HCT116 (cell line): ENCODE data around the gene PKHD1.

Source experiments
- EZH2 ChIP-seq: fragments of 200-600 bp; sonication (generic); IDR thresholded peaks from 2 replicates; pipeline ENCODE4 v1.6.1; 2017; ENCODE audit warnings: antibody characterized with exemption, mixed run types
- EZH2phosphoT487 ChIP-seq: fragments of 200-600 bp; IDR thresholded peaks from 2 replicates; pipeline ENCODE4 v1.6.1; 2018; ENCODE audit warnings: antibody characterized with exemption, borderline replicate concordance
- MAX ChIP-seq: IDR thresholded peaks from 2 replicates; pipeline ENCODE4 v1.6.1; 2012
- POLR2A ChIP-seq: IDR thresholded peaks from 2 replicates; pipeline ENCODE4 v1.7.0; 2011; ENCODE audit warnings: borderline replicate concordance; ENCODE audit not compliant: insufficient read depth, insufficient read length; ENCODE audit errors: extremely low read depth
- POLR2AphosphoS5 ChIP-seq: IDR thresholded peaks from 2 replicates; pipeline ENCODE4 v1.6.1; 2011; ENCODE audit warnings: mild to moderate bottlenecking, low read depth, low read length, moderate library complexity
- RAD21 ChIP-seq: IDR thresholded peaks from 2 replicates; pipeline ENCODE4 v1.6.1; 2012; ENCODE audit warnings: low read depth, mild to moderate bottlenecking
- REST ChIP-seq: IDR thresholded peaks from 2 replicates; pipeline ENCODE4 v1.6.1; 2012; ENCODE audit warnings: low read depth
- SP1 ChIP-seq: IDR thresholded peaks from 2 replicates; pipeline ENCODE4 v1.6.1; 2012; ENCODE audit warnings: low read depth
- SRF ChIP-seq: IDR thresholded peaks from 2 replicates; pipeline ENCODE4 v1.6.1; 2012; ENCODE audit warnings: low read depth
- TCF7L2 ChIP-seq: IDR thresholded peaks from 2 replicates; pipeline ENCODE4 v1.7.0; 2011; ENCODE audit warnings: borderline replicate concordance, inconsistent platforms; ENCODE audit not compliant: insufficient read depth, insufficient read length; ENCODE audit errors: extremely low read depth
- YY1 ChIP-seq: IDR thresholded peaks from 2 replicates; pipeline ENCODE4 v1.6.1; 2011; ENCODE audit warnings: low read length, low read depth, moderate library complexity, mild to moderate bottlenecking; ENCODE audit not compliant: insufficient replicate concordance; ENCODE audit errors: extremely low read depth
- ZBTB33 ChIP-seq: IDR thresholded peaks from 2 replicates; pipeline ENCODE4 v1.6.1; 2011; ENCODE audit warnings: mild to moderate bottlenecking, low read length, moderate library complexity; ENCODE audit not compliant: insufficient replicate concordance; ENCODE audit errors: extremely low read depth
- TF ChIP-seq, protein P1 (sequence below), 3 experiments: fragments of 200-600 bp in 1 of 3; sonication (generic) in 1 of 3; IDR thresholded peaks in 2 of 3; conservative IDR thresholded peaks in 1 of 3; 2 replicates each; pipeline ENCODE4 v1.5.1; 2012 to 2017; ENCODE audit warnings: low read depth in 2 of 3, low read length in 2 of 3, antibody characterized with exemption in 1 of 3, borderline replicate concordance in 1 of 3, control low read depth in 1 of 3, mild to moderate bottlenecking in 1 of 3, mixed read lengths in 1 of 3, mixed run types in 1 of 3, moderate library complexity in 1 of 3; ENCODE audit not compliant: insufficient read depth in 1 of 3

DNA sequence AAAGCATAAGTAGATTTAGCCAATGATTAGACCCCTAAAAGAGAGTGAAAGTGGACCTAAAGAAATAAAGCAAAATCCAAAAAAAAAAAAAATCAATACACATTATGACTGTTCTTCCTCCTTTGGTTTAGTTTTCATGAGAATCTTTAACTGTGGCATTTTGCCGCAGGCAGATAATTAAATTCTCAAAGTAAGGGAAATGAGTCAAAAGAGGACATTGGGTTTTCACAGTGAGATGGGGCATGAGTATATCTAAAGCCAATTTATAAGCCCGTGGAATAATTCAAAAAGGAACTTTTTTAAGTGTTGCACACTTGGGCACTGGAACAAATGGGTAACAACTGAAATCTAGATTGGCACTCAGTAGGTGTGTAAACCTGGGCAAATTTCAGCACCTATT lies 230.3 kb downstream of the PKHD1 start:
- no peak for TF ChIP-seq SRF
- TF ChIP-seq ZBTB33: no peak
- TF ChIP-seq, protein P1, sequence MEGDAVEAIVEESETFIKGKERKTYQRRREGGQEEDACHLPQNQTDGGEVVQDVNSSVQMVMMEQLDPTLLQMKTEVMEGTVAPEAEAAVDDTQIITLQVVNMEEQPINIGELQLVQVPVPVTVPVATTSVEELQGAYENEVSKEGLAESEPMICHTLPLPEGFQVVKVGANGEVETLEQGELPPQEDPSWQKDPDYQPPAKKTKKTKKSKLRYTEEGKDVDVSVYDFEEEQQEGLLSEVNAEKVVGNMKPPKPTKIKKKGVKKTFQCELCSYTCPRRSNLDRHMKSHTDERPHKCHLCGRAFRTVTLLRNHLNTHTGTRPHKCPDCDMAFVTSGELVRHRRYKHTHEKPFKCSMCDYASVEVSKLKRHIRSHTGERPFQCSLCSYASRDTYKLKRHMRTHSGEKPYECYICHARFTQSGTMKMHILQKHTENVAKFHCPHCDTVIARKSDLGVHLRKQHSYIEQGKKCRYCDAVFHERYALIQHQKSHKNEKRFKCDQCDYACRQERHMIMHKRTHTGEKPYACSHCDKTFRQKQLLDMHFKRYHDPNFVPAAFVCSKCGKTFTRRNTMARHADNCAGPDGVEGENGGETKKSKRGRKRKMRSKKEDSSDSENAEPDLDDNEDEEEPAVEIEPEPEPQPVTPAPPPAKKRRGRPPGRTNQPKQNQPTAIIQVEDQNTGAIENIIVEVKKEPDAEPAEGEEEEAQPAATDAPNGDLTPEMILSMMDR (IDR thresholded peaks at IDR 0.05 in 2 of 3, conservative IDR thresholded peaks at IDR 0.05 in 1 of 3; ENCODE audit: borderline replicate concordance in 1 of 3, insufficient read depth in 1 of 3, low read depth in 2 of 3, low read length in 2 of 3): no peak
- no peak for TF ChIP-seq RAD21
- no peak for TF ChIP-seq TCF7L2
- no peak for TF ChIP-seq POLR2A
- no peak for TF ChIP-seq YY1
- no peak for TF ChIP-seq POLR2AphosphoS5
- no peak for TF ChIP-seq EZH2phosphoT487
- no peak for TF ChIP-seq EZH2
- TF ChIP-seq MAX: no peak
- no peak for TF ChIP-seq SP1
- no peak for TF ChIP-seq REST
